ENCODE measurements around the gene ARHGEF1. TPM values are rescaled to one million over a fixed set of nuclear protein-coding genes. Genes with fewer than 3 reads are reported as not detected.

ARHGEF1 gene
- total RNA-seq, 1 donor from 2014 or later: 69.9 TPM

DNA sequence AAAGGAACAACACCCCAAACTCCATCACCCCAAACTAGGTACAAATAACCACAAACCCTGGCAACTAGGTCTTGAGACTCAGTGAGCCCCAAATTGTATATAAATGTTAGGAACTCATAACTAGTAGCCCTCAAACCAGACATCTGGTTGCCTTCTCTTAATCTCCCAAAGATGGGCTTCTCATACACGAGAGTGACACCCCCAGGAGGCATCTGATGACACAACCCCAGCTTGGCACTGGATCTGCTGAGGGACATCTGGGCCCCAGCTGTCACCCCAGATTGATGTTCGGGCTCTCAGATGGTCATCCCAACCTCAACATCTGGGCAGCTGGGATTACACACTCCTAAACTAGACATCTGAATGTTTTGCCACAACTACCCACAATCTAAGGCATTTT lies 61.4 kb downstream of the ARHGEF1 start:
- Mint-ChIP-seq H3K27ac (ENCODE audit: unreplicated experiment) (no peak overlapping the region), H3K9me3 (peaks cover 2% of the 10 kb centered on the region), H3K4me3 (peak overlapping the region; percentile 2), H3K36me3 (ENCODE audit: low read depth) (no peaks in the 10 kb centered on the region), H3K4me1 (peaks cover 6% of the 10 kb centered on the region), H3K27me3 (ENCODE audit: low read depth) (peaks cover 20% of the 10 kb centered on the region)
- no peak for DNase-seq (ENCODE audit: low read depth, low spot score)
- TF ChIP-seq, protein P1, sequence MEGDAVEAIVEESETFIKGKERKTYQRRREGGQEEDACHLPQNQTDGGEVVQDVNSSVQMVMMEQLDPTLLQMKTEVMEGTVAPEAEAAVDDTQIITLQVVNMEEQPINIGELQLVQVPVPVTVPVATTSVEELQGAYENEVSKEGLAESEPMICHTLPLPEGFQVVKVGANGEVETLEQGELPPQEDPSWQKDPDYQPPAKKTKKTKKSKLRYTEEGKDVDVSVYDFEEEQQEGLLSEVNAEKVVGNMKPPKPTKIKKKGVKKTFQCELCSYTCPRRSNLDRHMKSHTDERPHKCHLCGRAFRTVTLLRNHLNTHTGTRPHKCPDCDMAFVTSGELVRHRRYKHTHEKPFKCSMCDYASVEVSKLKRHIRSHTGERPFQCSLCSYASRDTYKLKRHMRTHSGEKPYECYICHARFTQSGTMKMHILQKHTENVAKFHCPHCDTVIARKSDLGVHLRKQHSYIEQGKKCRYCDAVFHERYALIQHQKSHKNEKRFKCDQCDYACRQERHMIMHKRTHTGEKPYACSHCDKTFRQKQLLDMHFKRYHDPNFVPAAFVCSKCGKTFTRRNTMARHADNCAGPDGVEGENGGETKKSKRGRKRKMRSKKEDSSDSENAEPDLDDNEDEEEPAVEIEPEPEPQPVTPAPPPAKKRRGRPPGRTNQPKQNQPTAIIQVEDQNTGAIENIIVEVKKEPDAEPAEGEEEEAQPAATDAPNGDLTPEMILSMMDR (conservative IDR thresholded peaks at IDR 0.05): no peak

DNA sequence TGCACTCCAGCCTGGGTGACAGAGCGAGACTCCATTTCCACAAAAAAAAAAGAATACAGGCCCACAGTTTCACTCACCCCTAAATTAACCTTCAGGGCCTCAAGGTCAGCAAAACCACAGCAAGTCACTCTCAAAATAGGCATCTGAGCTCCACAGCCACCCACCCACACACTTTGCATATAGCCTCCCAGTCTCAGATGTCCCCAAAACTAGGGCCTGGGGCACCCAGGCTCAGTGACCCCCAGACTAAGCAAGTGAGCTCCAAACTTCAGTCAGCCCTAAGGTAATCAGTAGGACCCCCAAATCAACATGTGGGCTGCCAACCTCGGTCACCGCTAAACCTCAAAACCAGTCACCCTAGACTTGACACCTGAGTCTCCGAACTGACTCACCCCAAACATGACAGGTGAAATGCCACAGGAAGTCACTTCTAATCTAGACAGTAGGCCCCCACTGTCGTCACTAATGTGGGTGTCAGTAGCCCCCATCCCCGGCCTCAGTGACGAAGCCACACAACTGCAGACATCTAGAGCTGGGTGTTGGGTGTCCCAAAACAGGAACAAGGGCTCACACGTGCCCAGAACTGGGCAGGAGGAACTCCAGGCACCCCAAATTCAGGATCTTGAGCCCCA lies 62.3 kb downstream of the ARHGEF1 start:
- H3K27me3 Mint-ChIP-seq (ENCODE audit: low read depth): peaks cover 16% of the 10 kb centered on the region
- peaks cover 6% of the 10 kb centered on the region for H3K4me1 Mint-ChIP-seq
- no peak for DNase-seq (ENCODE audit: low read depth, low spot score)
- TF ChIP-seq, protein P1 (conservative IDR thresholded peaks at IDR 0.05): no peak
- no peak overlapping the region for H3K4me3 Mint-ChIP-seq
- peaks cover 2% of the 10 kb centered on the region for H3K9me3 Mint-ChIP-seq
- no peaks in the 10 kb centered on the region for H3K36me3 Mint-ChIP-seq (ENCODE audit: low read depth)
- no peak overlapping the region for H3K27ac Mint-ChIP-seq (ENCODE audit: unreplicated experiment)

DNA sequence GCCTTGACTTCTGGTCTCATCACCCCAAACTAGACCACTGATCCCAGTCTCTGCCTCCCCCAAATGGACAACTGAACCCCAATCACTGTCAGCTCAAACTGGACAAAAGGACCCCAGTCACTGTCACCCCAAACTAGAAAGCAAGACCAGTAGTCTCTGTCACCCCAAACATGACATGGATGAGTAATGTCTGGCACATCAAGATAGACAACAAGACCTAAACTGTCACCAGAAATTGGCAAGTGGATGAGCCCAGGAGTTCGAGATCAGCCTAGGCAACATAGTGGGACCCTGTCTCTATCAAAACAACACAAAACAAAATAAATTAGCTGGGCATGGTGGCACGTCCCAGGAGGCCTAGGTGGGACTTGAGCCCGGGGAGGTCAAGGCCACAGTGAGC lies 64.1 kb downstream of the ARHGEF1 start:
- Mint-ChIP-seq H3K27ac (ENCODE audit: unreplicated experiment) (no peak overlapping the region), H3K36me3 (ENCODE audit: low read depth) (no peaks in the 10 kb centered on the region), H3K9me3 (peaks cover 2% of the 10 kb centered on the region), H3K4me1 (peaks cover 4% of the 10 kb centered on the region), H3K27me3 (ENCODE audit: low read depth) (peaks cover 4% of the 10 kb centered on the region), H3K4me3 (no peak overlapping the region)
- no peak for DNase-seq (ENCODE audit: low read depth, low spot score)
- TF ChIP-seq, protein P1 (conservative IDR thresholded peaks at IDR 0.05): no peak

DNA sequence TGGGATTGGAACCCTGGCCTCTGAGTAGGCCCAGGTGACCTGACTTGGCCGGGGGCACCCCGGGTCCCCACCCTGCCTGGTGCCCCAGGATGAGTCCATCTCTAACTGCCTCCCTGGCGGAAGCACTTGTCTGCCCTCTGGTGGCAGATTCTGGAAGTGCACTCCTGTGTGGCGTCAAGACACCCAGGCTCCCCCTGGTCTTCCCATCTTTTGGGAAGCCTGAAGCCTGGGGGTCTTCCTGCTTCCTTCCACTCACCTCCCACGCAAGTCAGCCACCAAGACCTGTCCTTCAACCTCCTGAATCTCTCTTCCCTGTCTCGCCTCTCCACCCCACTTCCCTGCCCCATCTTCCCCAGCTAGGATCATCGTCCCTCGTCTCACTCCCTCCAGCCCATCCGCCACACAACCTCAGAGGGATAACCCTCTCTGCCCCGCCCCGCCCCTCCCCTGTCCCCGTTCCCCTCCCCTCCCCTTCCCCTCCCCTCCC lies 68.7 kb downstream of the ARHGEF1 start:
- TF ChIP-seq, protein P1 (conservative IDR thresholded peaks at IDR 0.05): peak; percentile 95
- peak overlapping the region; percentile 74 for H3K4me3 Mint-ChIP-seq
- no peaks in the 10 kb centered on the region for H3K9me3 Mint-ChIP-seq
- H3K36me3 Mint-ChIP-seq (ENCODE audit: low read depth): no peaks in the 10 kb centered on the region
- H3K27me3 Mint-ChIP-seq (ENCODE audit: low read depth): no peaks in the 10 kb centered on the region
- peaks cover 4% of the 10 kb centered on the region for H3K4me1 Mint-ChIP-seq
- DNase-seq (ENCODE audit: low read depth, low spot score): peak; percentile 96
- H3K27ac Mint-ChIP-seq (ENCODE audit: unreplicated experiment): peak overlapping the region; percentile 22

DNA sequence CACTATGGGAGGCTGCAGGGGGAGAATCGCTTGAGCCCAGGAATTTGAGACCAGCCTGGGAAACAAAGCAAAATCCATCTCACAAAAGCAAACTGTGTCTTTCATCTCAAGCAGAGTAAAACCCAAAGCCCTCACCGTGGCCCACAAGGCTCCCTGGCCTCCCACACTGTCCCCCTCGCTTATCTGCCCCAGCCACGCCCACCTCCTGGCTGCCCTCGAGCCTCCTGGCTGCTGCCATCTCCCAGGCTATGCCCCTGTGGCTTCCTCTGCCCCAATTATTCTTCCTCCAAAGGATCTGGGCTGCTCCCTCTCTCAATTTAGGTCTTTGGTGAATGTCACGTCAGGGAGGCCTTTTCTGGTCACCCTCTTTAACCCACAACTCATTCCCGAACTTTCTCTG lies 72.5 kb downstream of the ARHGEF1 start:
- Mint-ChIP-seq H3K36me3 (ENCODE audit: low read depth) (no peaks in the 10 kb centered on the region), H3K4me1 (peaks cover 23% of the 10 kb centered on the region), H3K9me3 (no peaks in the 10 kb centered on the region), H3K27me3 (ENCODE audit: low read depth) (no peaks in the 10 kb centered on the region), H3K27ac (ENCODE audit: unreplicated experiment) (no peak overlapping the region), H3K4me3 (no peak overlapping the region)
- no peak for DNase-seq (ENCODE audit: low read depth, low spot score)
- TF ChIP-seq, protein P1 (conservative IDR thresholded peaks at IDR 0.05): no peak
